Body of pancreas (tissue), 4 donors: Measurements from ENCODE around the gene TSPAN3. TPM values are rescaled to one million over a fixed set of nuclear protein-coding genes. Genes with fewer than 3 reads are reported as not detected.

Experiments
- ATAC-seq: fragments of 150-250 bp; one replicate; pipeline ENCODE4 v1.9.1; 2016
- DNase-seq, 4 donors: peaks; one replicate each; pipeline ENCODE4 v3.0.0-alpha.2; 2019
- H3K27ac ChIP-seq, 4 donors: fragments of 200-600 bp; sonication (generic); 1 replicate in 3 of 4; 2 replicates in 1 of 4; pipeline versions ENCODE4 v1.5.1 to v1.6.1; 2016 to 2019; ENCODE audit warnings: mild to moderate bottlenecking in 1 of 4, mixed read lengths in 1 of 4, moderate library complexity in 1 of 4
- H3K27me3 ChIP-seq, 2 donors: fragments of 200-600 bp; sonication (generic); one replicate each; pipeline ENCODE4 v1.6.0; 2016; ENCODE audit warnings: mild to moderate bottlenecking in 1 of 2
- H3K36me3 ChIP-seq, 2 donors: fragments of 200-600 bp; sonication (generic); replicated peaks in 1 of 2; 2 replicates each; pipeline ENCODE4 v1.5.1; 2016; ENCODE audit warnings: low read depth in 2 of 2; ENCODE audit not compliant: insufficient read depth in 1 of 2
- H3K4me1 ChIP-seq: fragments of 200-600 bp; sonication (generic); one replicate; pipeline ENCODE4 v1.6.0; 2016
- H3K4me3 ChIP-seq, 2 donors: fragments of 200-600 bp; sonication (generic); 1 replicate in 1 of 2; 2 replicates in 1 of 2; pipeline ENCODE4 v1.5.1; 2016 to 2019
- H3K9me3 ChIP-seq, 3 donors: fragments of 200-600 bp; sonication (generic); 1 replicate in 2 of 3; 2 replicates in 1 of 3; pipeline ENCODE4 v1.5.1; 2016
- CTCF ChIP-seq, 7 experiments: fragments of 450-650 bp in 4 of 7; fragments of 200-600 bp in 3 of 7; sonication (generic) in 3 of 7; IDR thresholded peaks; one replicate each; pipeline ENCODE4 v1.5.1; 2016 to 2019; ENCODE audit warnings: antibody characterized with exemption in 7 of 7
- POLR2A ChIP-seq, 3 donors: fragments of 450-650 bp; IDR thresholded peaks; one replicate each; pipeline ENCODE4 v1.6.1; 2016; ENCODE audit warnings: antibody characterized with exemption in 3 of 3, mild to moderate bottlenecking in 2 of 3
- WGBS, 2 donors: methylation state at CpG; one replicate each; pipeline ENCODE4 v1.1.5; 2017; 5-methylcytosine and 5-hydroxymethylcytosine counted together
- intact Hi-C: fragments of 100-400 bp; cut with DNase I; formaldehyde crosslinking; loops from one replicate; pipeline ENCODE4 v1.15.1; 2023
- total RNA-seq, 2 donors: library from RNA; depleted of rRNA; stranded (reverse); fragments of >200 nt; gene quantifications; one replicate each; pipeline ENCODE4 v1.1.0, GENCODE V29; 2016

The TSPAN3 gene
- total RNA-seq, 2 donors from 2014 or later = 99.1 to 118 TPM

GRCh38 chr15:77070180-77070494, 772 bp downstream of the TSPAN3 start:
- H3K9me3 ChIP-seq = no peaks in the 10 kb centered on the region
- intact Hi-C loops = no loop called here
- H3K4me1 ChIP-seq = peaks cover 48% of the 10 kb centered on the region
- peak overlapping the region; percentile 84 to 94 (median 92) for H3K27ac ChIP-seq
- no peak for TF ChIP-seq POLR2A (IDR thresholded peaks at IDR 0.05)
- no peaks in the 10 kb centered on the region for H3K36me3 ChIP-seq
- DNase-seq (no peak), ATAC-seq (no peak)
- WGBS, 2 donors = 1 to 2% methylated on average over 17 to 18 of the region's 18 CpGs
- no peaks in the 10 kb centered on the region for H3K27me3 ChIP-seq
- peak overlapping the region; percentile 5 to 67 for H3K4me3 ChIP-seq

GRCh38 chr15:77069521-77070121, 1.3 kb downstream of the TSPAN3 start:
- Histone ChIP-seq H3K36me3 (no peaks in the 10 kb centered on the region), H3K9me3 (no peaks in the 10 kb centered on the region), H3K4me3 (peak overlapping the region; percentile 5 to 67), H3K27ac (peak overlapping the region; percentile 84 to 94 (median 92)), H3K27me3 (no peaks in the 10 kb centered on the region), H3K4me1 (peaks cover 53% of the 10 kb centered on the region)
- DNase-seq (peak; percentile 40 to 63 (median 57)), ATAC-seq (peak; percentile 30)
- WGBS, 2 donors = 4 to 8% methylated on average over 13 of the region's 13 CpGs
- intact Hi-C loops = no loop called here
- TF ChIP-seq CTCF (IDR thresholded peaks at IDR 0.05) (no peak), POLR2A (IDR thresholded peaks at IDR 0.05) (peak in 2 of 3 donors; percentile 37 to 47)

- Histone ChIP-seq H3K4me3 (no peak overlapping the region), H3K27me3 (no peaks in the 10 kb centered on the region), H3K36me3 (no peaks in the 10 kb centered on the region), H3K27ac (peak overlapping the region in 3 of 4 donors; percentile 84 to 93 (median 86)), H3K4me1 (peaks cover 63% of the 10 kb centered on the region), H3K9me3 (no peaks in the 10 kb centered on the region)
- intact Hi-C loops = no loop called here
- DNase-seq = no peak
- TF ChIP-seq POLR2A (IDR thresholded peaks at IDR 0.05) (no peak), CTCF (IDR thresholded peaks at IDR 0.05) (no peak)
- no peak for ATAC-seq
- 82 to 84% methylated on average over 7 of the region's 7 CpGs for WGBS, 2 donors
These were observed 2.3 kb downstream of the TSPAN3 start for GRCh38 chr15:77068633-77069032.

GRCh38 chr15:77067691-77068367, 3.1 kb downstream of the TSPAN3 start:
- Histone ChIP-seq H3K27ac (peak overlapping the region; percentile 32 to 93 (median 75)), H3K36me3 (no peaks in the 10 kb centered on the region), H3K27me3 (no peaks in the 10 kb centered on the region), H3K4me3 (no peak overlapping the region), H3K4me1 (peaks cover 68% of the 10 kb centered on the region), H3K9me3 (no peaks in the 10 kb centered on the region)
- DNase-seq = no peak
- TF ChIP-seq POLR2A (IDR thresholded peaks at IDR 0.05) (no peak), CTCF (IDR thresholded peaks at IDR 0.05) (no peak)
- ATAC-seq = no peak
- 8 to 16% methylated on average over 3 of the region's 3 CpGs for WGBS, 2 donors
- intact Hi-C loops = no loop called here

GRCh38 chr15:77066971-77067690, 3.8 kb downstream of the TSPAN3 start:
- peaks cover 68% of the 10 kb centered on the region for H3K4me1 ChIP-seq
- intact Hi-C loops = no loop called here
- no peak for TF ChIP-seq CTCF (IDR thresholded peaks at IDR 0.05)
- TF ChIP-seq POLR2A (IDR thresholded peaks at IDR 0.05) = no peak
- H3K4me3 ChIP-seq = no peak overlapping the region
- no peaks in the 10 kb centered on the region for H3K36me3 ChIP-seq
- H3K27me3 ChIP-seq = no peaks in the 10 kb centered on the region
- WGBS, 2 donors = 27 to 35% methylated on average over 3 of the region's 3 CpGs
- H3K27ac ChIP-seq = peak overlapping the region; percentile 32 to 93 (median 77)
- DNase-seq (peak in 1 of 4 donors; percentile 37), ATAC-seq (peak; percentile 39)
- H3K9me3 ChIP-seq = no peaks in the 10 kb centered on the region
